NCI-H82 (cell line): ENCODE measurements around the gene HOXB3.

ENCODE experiments used
- DNase-seq: peaks from one replicate; lab custom pipeline; 2025; lab: John Stamatoyannopoulos, UW

The HOXB3 gene

GRCh38 chr17:48612456-48612853, 22.4 kb upstream of the HOXB3 start:
- no peak for DNase-seq

GRCh38 chr17:48611681-48612455, 21.8 kb upstream of the HOXB3 start:
- DNase-seq: no peak

- DNase-seq: no peak
Measured at GRCh38 chr17:48611213-48611612, 21.2 kb upstream of the HOXB3 start.

- DNase-seq: peak; percentile 38
Measured at GRCh38 chr17:48610282-48611211, 20.5 kb upstream of the HOXB3 start, which contains the start of gene HOXB7. HOXB7 (minus strand) TSS chr17:48611017; CDS start chr17:48610918, 99 bp downstream.

- no peak for DNase-seq
Measured at GRCh38 chr17:48609759-48610281, 19.8 kb upstream of the HOXB3 start.

GRCh38 chr17:48609033-48609432, 19.0 kb upstream of the HOXB3 start:
- no peak for DNase-seq

- no peak for DNase-seq
Measured at GRCh38 chr17:48608494-48608834, 18.4 kb upstream of the HOXB3 start.

GRCh38 chr17:48606892-48607614, 17.0 kb upstream of the HOXB3 start:
- DNase-seq: no peak

- DNase-seq: no peak
Measured at GRCh38 chr17:48605991-48606891, 16.2 kb upstream of the HOXB3 start.

GRCh38 chr17:48605409-48605919, 15.4 kb upstream of the HOXB3 start:
- DNase-seq: no peak

- DNase-seq: no peak
Measured at GRCh38 chr17:48604770-48605329, 14.8 kb upstream of the HOXB3 start, which contains the start of gene HOXB6. HOXB6 (minus strand) TSS chr17:48604986; CDS start chr17:48598150, 6,836 bp downstream.

GRCh38 chr17:48603959-48604769, 14.1 kb upstream of the HOXB3 start:
- DNase-seq: no peak

- no peak for DNase-seq
Measured at GRCh38 chr17:48601539-48602425, 11.7 kb upstream of the HOXB3 start.

GRCh38 chr17:48601207-48601538, 11.1 kb upstream of the HOXB3 start:
- no peak for DNase-seq

- DNase-seq: no peak
Measured at GRCh38 chr17:48600244-48601098, 10.4 kb upstream of the HOXB3 start.

- DNase-seq: no peak
Measured at GRCh38 chr17:48599354-48599753, 9.3 kb upstream of the HOXB3 start.

- DNase-seq: no peak
Measured at GRCh38 chr17:48598736-48599135, 8.7 kb upstream of the HOXB3 start.
